GM06990 (cell line): Measurements from ENCODE around the gene ZNF391.

ENCODE experiments used
- DNase-seq: peaks from one replicate; pipeline ENCODE4 v3.0.0-alpha.2; 2011; ENCODE audit not compliant: insufficient read length; ENCODE audit errors: extremely low read depth
- H3K27me3 ChIP-seq: replicated peaks from 2 replicates; pipeline ENCODE4 v1.6.0; 2011; ENCODE audit warnings: low read length; ENCODE audit not compliant: control insufficient read depth, insufficient read depth
- H3K36me3 ChIP-seq: 2 replicates; pipeline ENCODE4 v1.5.1; 2011; ENCODE audit warnings: low read length; ENCODE audit not compliant: control insufficient read depth, insufficient read depth
- H3K4me3 ChIP-seq: replicated peaks from 2 replicates; pipeline ENCODE4 v1.5.1; 2011; ENCODE audit warnings: low read depth, mild to moderate bottlenecking, control low read depth, low read length
- TF ChIP-seq, protein P1 (sequence below): IDR thresholded peaks from 2 replicates; pipeline ENCODE4 v1.5.1; 2011; ENCODE audit warnings: low read length, control low read depth, mild to moderate bottlenecking, inconsistent platforms; ENCODE audit not compliant: insufficient read depth, poor library complexity, severe bottlenecking

ZNF391 gene

DNA sequence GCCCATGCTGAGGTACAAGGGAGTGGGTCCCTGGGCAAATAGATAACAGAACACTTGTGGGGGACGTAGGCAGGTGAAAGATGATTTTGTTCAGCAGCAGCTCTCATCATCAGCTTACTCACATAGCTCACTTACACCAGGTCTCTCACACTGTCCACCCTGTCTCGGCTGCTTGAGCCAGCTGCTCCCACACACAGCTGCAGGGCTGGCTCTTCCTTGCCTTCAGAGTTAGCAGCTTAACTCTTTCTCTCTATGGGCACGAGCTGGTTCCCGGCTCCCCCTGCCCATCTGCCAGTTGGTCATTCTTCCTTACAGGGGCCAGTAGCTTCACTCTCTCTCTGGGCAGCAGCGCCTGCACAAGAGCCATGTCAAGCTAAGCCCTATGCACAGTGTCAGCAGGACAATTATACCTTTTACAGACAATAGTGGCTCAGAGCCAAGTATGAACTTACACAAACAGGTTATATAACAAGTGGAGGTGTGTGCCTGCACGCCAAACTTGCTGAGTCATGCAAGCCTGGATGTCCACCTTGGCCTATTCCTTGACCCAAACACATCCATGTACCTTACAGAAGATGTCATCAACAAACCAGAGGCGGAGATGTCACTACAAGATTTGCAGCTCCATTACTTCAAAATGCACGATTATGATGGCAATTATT lies 18.7 kb downstream of the ZNF391 start:
- TF ChIP-seq, protein P1, sequence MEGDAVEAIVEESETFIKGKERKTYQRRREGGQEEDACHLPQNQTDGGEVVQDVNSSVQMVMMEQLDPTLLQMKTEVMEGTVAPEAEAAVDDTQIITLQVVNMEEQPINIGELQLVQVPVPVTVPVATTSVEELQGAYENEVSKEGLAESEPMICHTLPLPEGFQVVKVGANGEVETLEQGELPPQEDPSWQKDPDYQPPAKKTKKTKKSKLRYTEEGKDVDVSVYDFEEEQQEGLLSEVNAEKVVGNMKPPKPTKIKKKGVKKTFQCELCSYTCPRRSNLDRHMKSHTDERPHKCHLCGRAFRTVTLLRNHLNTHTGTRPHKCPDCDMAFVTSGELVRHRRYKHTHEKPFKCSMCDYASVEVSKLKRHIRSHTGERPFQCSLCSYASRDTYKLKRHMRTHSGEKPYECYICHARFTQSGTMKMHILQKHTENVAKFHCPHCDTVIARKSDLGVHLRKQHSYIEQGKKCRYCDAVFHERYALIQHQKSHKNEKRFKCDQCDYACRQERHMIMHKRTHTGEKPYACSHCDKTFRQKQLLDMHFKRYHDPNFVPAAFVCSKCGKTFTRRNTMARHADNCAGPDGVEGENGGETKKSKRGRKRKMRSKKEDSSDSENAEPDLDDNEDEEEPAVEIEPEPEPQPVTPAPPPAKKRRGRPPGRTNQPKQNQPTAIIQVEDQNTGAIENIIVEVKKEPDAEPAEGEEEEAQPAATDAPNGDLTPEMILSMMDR, result no peak

DNA sequence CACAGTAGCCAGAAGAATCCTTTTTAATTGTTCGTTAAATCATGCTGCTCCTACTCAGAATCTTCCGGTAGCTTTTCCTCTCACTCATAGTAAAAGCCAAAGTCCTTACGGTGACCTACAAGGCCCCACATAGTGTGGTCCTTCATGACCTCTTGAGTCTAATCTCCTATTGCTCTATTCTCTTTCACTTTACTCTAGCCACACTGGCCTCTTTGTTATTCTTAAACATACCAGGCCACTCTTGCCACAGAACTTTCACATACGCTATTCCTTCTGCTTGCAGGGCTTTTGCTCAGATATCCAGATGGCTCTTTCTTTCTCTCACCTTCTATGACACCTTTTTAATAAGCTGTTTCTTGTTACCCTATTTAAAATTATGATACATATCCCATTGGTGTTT lies 25.7 kb downstream of the ZNF391 start:
- H3K4me3 ChIP-seq, result no peak overlapping the region
- H3K27me3 ChIP-seq, result no peaks in the 10 kb centered on the region
- TF ChIP-seq, protein P1, result no peak
- no peak for DNase-seq
- H3K36me3 ChIP-seq, result no peaks in the 10 kb centered on the region

More for the DNA sequence above, 18.7 kb downstream of the ZNF391 start:
- no peak for DNase-seq
- Histone ChIP-seq H3K4me3 (no peak overlapping the region), H3K27me3 (no peaks in the 10 kb centered on the region), H3K36me3 (no peaks in the 10 kb centered on the region)

DNA sequence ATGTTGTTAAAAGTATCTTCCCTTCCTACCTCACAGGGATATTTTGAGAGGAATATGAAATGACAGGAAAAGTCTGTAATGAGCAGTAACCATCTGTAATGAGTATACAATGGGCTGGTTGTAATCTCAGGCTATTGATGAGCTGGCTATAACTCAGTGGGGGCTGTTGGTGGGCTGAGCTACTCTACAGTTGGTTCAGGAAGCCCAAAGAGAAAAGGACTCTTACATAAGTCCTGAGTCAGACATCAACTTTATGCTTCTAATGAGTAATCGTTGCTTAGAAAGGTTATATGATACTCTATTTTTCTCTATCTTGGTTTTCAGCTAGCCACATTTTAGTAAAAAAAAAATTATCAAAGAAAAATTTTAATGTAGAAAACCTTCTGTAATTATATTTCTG lies 26.4 kb downstream of the ZNF391 start:
- no peak overlapping the region for H3K4me3 ChIP-seq

DNA sequence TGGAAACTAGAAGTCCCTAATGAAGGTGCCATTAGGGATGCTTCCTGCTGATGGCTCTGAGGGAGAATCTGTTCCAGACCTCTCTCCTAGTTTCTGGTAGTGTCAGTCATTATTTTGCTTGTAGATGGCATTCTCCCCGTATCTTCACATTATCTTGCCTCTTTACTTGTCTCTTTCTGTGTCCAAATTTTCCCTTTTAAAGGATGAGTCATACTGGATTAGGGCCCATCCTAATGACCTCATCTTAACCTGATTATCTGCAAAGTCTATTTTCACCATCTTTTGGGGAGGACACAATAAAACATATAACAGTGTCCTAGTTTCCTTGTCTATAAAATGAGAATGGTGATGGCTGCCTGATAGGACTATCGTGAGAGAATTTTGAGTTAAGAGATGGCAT lies 27.3 kb downstream of the ZNF391 start:
- no peak for DNase-seq
- no peaks in the 10 kb centered on the region for H3K36me3 ChIP-seq
- no peaks in the 10 kb centered on the region for H3K27me3 ChIP-seq
- no peak overlapping the region for H3K4me3 ChIP-seq
- TF ChIP-seq, protein P1, result no peak

More for the DNA sequence above, 26.4 kb downstream of the ZNF391 start:
- Histone ChIP-seq H3K27me3 (no peaks in the 10 kb centered on the region), H3K36me3 (no peaks in the 10 kb centered on the region)
- no peak for DNase-seq
- TF ChIP-seq, protein P1, result no peak

DNA sequence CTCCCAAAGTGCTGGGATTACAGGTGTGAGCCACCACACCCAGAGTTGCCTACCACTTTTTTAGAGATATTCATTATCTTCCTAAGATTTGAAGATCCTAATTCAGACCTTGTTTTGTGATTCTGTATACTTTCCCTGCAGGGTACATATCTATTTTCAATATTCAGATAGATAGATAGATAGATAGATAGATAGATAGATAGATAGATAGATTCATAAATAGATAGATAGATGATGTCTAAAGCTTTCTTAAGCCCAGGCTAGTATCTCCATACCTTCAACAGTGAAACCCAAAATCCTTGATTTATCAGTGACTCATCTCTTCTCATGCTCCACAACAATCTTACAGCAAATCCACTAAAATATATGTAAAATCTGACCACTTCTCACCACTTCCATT lies 30.8 kb downstream of the ZNF391 start:
- Histone ChIP-seq H3K27me3 (no peaks in the 10 kb centered on the region), H3K4me3 (no peak overlapping the region), H3K36me3 (no peaks in the 10 kb centered on the region)
- TF ChIP-seq, protein P1, result no peak
- DNase-seq, result no peak
